Measurements from ENCODE around the gene CNOT4.
"Not testable (repeated sequence)": the region's sequence is repeated elsewhere in the genome, so short reads cannot be mapped to it uniquely, and the experiment has no call there.

Gene CNOT4

DNA sequence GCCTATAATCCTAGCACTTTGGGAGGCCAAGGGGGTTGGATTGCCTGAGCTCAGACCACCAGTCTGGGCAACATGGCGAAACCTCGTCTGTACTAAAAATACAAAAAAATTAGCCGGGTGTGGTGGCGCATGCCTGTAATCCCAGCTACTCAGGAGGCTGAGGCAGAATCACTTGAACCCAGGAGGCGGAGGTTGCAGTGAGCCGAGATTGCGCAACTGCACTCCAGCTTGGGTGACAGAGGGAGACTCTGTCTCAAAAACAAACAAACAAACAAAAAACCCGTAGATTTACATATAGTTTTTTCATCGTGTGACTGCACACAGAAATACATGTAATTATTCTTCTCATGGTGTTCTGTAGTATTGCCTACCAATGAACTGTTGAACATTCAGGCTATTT, 158.8 kb downstream of the CNOT4 start:
- not testable (repeated sequence) for H3K36me3 ChIP-seq (ENCODE audit: control insufficient read depth, insufficient read depth, low read length)

DNA sequence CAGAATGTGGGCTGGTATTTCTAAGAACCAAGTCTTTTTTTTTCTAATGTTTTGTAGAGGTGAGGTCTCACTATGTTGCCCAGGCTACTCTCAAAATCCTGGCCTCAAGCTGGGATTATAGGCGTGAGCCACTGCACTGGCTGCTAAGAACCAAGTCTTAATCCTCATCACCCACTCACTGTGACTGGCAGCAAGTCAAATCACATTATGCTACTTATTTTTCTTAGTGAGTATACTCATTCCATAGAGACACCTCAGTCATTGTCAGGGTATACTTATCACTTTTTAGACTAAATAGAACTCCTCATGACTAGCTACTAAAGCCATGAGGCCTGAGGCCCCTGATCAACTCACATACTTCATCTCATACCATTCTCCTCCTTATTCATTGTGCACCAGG, 160.2 kb downstream of the CNOT4 start:
- Histone ChIP-seq H3K9me3 (ENCODE audit: control insufficient read depth, insufficient read depth, low read length) (no peaks in the 10 kb centered on the region), H3K4me1 (ENCODE audit: control insufficient read depth, insufficient read depth, low read length) (no peaks in the 10 kb centered on the region), H3K9ac (ENCODE audit: low read depth, low read length) (no peak overlapping the region), H3K36me3 (ENCODE audit: control insufficient read depth, insufficient read depth, low read length) (no peaks in the 10 kb centered on the region), H3K27me3 (ENCODE audit: control insufficient read depth, insufficient read depth, low read length) (no peaks in the 10 kb centered on the region), H3K4me3 (ENCODE audit: low read depth, low read length) (no peak overlapping the region)

More for the DNA sequence above, 158.8 kb downstream of the CNOT4 start:
- H3K4me3 ChIP-seq (ENCODE audit: low read depth, low read length); H3K4me1 ChIP-seq (ENCODE audit: control insufficient read depth, insufficient read depth, low read length); H3K9me3 ChIP-seq (ENCODE audit: control insufficient read depth, insufficient read depth, low read length); H3K9ac ChIP-seq (ENCODE audit: low read depth, low read length); H3K27me3 ChIP-seq (ENCODE audit: control insufficient read depth, insufficient read depth, low read length): not testable (repeated sequence)

DNA sequence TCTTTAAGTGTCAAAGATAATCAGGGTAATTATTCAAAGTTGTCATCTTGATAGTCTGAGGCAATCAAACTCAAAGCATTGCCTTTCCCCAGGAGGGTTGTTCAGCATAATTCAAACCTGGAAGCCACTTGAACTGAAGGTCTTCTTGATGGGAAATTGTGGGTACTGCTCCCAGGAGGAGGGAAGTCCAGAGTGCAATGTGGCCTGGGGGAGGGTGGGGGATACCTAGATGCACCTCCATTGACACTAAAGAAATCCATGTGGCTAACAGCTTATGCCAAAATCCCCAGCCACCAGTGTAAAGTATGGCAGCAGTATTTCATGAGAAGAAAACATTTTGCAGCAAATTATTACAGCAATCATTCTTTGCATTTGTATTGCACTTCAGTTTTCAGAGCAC, 161.4 kb downstream of the CNOT4 start:
- no peaks in the 10 kb centered on the region for H3K9me3 ChIP-seq (ENCODE audit: control insufficient read depth, insufficient read depth, low read length)
- H3K27me3 ChIP-seq (ENCODE audit: control insufficient read depth, insufficient read depth, low read length): no peaks in the 10 kb centered on the region
- H3K36me3 ChIP-seq (ENCODE audit: control insufficient read depth, insufficient read depth, low read length): no peaks in the 10 kb centered on the region
- H3K4me3 ChIP-seq (ENCODE audit: low read depth, low read length): no peak overlapping the region
- H3K9ac ChIP-seq (ENCODE audit: low read depth, low read length): no peak overlapping the region
- H3K4me1 ChIP-seq (ENCODE audit: control insufficient read depth, insufficient read depth, low read length): no peaks in the 10 kb centered on the region

DNA sequence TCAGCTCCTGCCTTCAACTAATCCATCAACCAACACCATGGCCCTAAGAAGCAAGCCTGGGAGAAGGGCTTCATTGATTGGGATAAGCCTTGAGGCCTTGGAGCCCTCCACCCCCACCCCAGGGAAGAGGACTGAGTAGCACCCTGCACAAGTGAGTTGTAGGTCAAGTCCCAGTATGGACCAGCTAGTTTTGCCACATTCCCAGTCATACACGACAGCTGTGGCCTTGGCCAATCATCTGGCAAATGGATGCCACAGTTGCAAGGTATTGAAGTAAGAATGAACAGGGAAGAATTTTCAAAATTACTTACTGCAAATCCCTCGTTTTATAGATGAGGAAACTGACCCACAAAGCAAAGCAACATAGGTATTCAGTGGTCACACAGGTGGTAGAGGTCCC, 166.5 kb downstream of the CNOT4 start:
- H3K36me3 ChIP-seq (ENCODE audit: control insufficient read depth, insufficient read depth, low read length): no peaks in the 10 kb centered on the region
- no peak overlapping the region for H3K4me3 ChIP-seq (ENCODE audit: low read depth, low read length)
- H3K27me3 ChIP-seq (ENCODE audit: control insufficient read depth, insufficient read depth, low read length): no peaks in the 10 kb centered on the region
- no peaks in the 10 kb centered on the region for H3K9me3 ChIP-seq (ENCODE audit: control insufficient read depth, insufficient read depth, low read length)
- H3K9ac ChIP-seq (ENCODE audit: low read depth, low read length): no peak overlapping the region
- no peaks in the 10 kb centered on the region for H3K4me1 ChIP-seq (ENCODE audit: control insufficient read depth, insufficient read depth, low read length)

DNA sequence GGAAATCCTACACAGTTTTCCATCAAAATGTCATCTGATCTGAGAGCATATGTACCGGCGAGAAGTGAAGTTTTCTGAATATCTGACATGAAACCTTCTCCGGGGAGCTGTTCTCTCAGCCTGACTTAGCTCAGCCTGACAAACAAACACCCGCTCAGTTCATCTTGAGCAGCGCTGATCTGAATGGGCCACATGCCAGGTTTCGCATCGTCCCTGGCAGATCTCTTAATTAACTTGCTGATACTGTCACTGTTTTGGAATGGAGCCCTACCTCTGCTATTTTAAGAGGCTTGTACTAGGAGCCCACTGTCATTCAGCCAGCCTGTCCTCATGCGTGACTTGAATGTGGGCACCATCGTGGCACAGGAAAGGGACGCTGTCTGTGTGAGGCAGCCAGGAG, 167.0 kb downstream of the CNOT4 start:
- Histone ChIP-seq H3K4me1 (ENCODE audit: control insufficient read depth, insufficient read depth, low read length) (no peaks in the 10 kb centered on the region), H3K27me3 (ENCODE audit: control insufficient read depth, insufficient read depth, low read length) (no peaks in the 10 kb centered on the region), H3K4me3 (ENCODE audit: low read depth, low read length) (no peak overlapping the region), H3K36me3 (ENCODE audit: control insufficient read depth, insufficient read depth, low read length) (no peaks in the 10 kb centered on the region), H3K9ac (ENCODE audit: low read depth, low read length) (no peak overlapping the region), H3K9me3 (ENCODE audit: control insufficient read depth, insufficient read depth, low read length) (no peaks in the 10 kb centered on the region)

DNA sequence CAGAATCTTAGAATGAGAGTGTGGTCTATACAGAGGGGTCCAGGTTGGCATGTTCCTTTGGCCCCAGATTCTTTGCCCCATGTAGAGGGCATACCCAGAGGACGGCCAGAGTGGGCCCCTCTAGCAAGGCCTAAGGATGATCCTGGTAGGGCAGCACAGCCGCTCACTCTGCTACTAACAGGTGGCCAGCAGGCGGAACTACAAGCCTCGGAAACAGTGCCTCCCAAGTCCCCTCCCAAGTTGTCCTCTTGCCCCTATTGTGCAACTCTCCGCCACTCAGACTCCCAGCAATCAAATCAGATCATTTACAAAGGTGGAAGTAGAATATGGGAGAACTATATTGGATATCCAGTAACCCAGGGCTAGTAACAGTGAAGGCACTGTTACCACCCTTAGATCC, 168.9 kb downstream of the CNOT4 start:
- Histone ChIP-seq H3K27me3 (ENCODE audit: control insufficient read depth, insufficient read depth, low read length) (no peaks in the 10 kb centered on the region), H3K4me1 (ENCODE audit: control insufficient read depth, insufficient read depth, low read length) (no peaks in the 10 kb centered on the region), H3K36me3 (ENCODE audit: control insufficient read depth, insufficient read depth, low read length) (no peaks in the 10 kb centered on the region), H3K4me3 (ENCODE audit: low read depth, low read length) (no peak overlapping the region), H3K9ac (ENCODE audit: low read depth, low read length) (no peak overlapping the region), H3K9me3 (ENCODE audit: control insufficient read depth, insufficient read depth, low read length) (no peaks in the 10 kb centered on the region)

DNA sequence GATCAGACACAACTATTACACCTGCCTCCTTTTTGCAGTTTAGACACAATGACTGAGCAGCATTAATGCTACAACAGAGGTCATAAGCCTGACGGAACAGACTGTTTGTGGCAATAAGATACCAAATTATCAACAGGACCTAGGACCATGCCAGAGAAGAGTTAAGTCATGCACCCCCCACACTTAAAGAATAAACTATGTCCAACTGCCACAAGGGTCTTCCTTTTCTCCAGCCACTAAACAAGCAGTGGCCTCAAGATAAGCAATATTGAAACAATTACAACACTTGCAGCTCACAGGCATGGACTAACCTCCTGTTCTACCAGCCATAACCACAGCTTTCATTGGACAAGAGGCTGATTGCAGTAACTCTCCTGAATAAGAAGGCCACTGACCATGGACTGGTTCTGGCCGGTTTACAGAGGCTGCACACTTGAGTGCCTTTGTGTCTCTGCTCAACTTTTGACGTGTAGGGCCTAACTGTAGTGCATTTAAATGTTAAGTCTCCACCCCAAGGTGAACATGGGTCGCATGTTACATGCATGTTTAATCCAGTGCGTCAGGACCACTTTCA, 171.8 kb downstream of the CNOT4 start:
- H3K9me3 ChIP-seq (ENCODE audit: control insufficient read depth, insufficient read depth, low read length): no peaks in the 10 kb centered on the region
- H3K36me3 ChIP-seq (ENCODE audit: control insufficient read depth, insufficient read depth, low read length): no peaks in the 10 kb centered on the region
- no peaks in the 10 kb centered on the region for H3K27me3 ChIP-seq (ENCODE audit: control insufficient read depth, insufficient read depth, low read length)
- no peak overlapping the region for H3K9ac ChIP-seq (ENCODE audit: low read depth, low read length)
- peaks cover 4% of the 10 kb centered on the region for H3K4me1 ChIP-seq (ENCODE audit: control insufficient read depth, insufficient read depth, low read length)
- H3K4me3 ChIP-seq (ENCODE audit: low read depth, low read length): no peak overlapping the region

DNA sequence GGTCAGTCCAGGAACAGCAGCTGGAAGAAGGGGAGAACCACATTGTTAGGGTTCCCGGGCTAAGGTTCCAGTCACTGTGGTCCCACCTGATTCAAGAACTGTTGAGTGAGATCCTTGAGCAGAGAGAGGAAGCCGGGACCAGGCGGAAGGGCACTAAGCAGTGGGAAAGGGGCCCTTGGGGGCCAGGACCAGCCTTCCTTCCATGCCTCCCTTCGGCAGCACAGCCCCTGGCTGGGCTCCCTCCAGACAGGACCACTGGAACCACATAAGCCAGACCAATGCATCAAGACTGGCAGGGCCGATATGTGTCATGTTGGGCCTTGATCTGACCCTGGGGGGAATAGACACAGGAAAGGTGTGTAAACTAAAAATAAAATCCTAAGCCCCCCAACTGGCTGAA, 172.4 kb downstream of the CNOT4 start:
- no peaks in the 10 kb centered on the region for H3K9me3 ChIP-seq (ENCODE audit: control insufficient read depth, insufficient read depth, low read length)
- H3K4me3 ChIP-seq (ENCODE audit: low read depth, low read length): no peak overlapping the region
- H3K36me3 ChIP-seq (ENCODE audit: control insufficient read depth, insufficient read depth, low read length): no peaks in the 10 kb centered on the region
- no peaks in the 10 kb centered on the region for H3K27me3 ChIP-seq (ENCODE audit: control insufficient read depth, insufficient read depth, low read length)
- H3K9ac ChIP-seq (ENCODE audit: low read depth, low read length): no peak overlapping the region
- peaks cover 4% of the 10 kb centered on the region for H3K4me1 ChIP-seq (ENCODE audit: control insufficient read depth, insufficient read depth, low read length)

DNA sequence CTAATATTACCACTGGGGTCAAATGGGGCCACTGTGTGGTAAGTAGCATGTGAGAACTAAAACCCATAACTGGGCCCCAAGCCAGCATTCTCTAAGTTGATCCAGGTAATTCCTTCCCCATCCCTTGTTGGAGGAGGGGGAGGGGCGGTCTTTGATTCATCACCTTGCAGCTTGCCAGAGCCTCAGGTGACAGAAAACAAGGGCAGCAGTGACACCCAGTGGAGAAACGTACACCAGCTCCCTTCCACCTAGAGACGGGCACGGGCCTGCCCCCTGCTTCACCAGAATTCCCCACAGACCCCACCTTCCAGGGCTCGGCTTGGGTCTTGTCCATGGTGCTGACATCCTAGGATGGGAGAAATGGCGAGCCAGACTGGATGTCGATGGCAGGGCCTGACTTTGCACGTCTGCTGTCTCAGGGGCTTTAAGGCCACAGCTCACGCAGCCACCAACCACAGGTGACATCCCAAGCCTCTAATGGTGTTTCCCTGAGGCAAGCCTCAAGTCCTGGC, 174.2 kb downstream of the CNOT4 start:
- Histone ChIP-seq H3K4me1 (ENCODE audit: control insufficient read depth, insufficient read depth, low read length) (peaks cover 4% of the 10 kb centered on the region), H3K9me3 (ENCODE audit: control insufficient read depth, insufficient read depth, low read length) (no peaks in the 10 kb centered on the region), H3K36me3 (ENCODE audit: control insufficient read depth, insufficient read depth, low read length) (no peaks in the 10 kb centered on the region), H3K27me3 (ENCODE audit: control insufficient read depth, insufficient read depth, low read length) (no peaks in the 10 kb centered on the region), H3K9ac (ENCODE audit: low read depth, low read length) (no peak overlapping the region), H3K4me3 (ENCODE audit: low read depth, low read length) (peak overlapping the region; percentile 23)

DNA sequence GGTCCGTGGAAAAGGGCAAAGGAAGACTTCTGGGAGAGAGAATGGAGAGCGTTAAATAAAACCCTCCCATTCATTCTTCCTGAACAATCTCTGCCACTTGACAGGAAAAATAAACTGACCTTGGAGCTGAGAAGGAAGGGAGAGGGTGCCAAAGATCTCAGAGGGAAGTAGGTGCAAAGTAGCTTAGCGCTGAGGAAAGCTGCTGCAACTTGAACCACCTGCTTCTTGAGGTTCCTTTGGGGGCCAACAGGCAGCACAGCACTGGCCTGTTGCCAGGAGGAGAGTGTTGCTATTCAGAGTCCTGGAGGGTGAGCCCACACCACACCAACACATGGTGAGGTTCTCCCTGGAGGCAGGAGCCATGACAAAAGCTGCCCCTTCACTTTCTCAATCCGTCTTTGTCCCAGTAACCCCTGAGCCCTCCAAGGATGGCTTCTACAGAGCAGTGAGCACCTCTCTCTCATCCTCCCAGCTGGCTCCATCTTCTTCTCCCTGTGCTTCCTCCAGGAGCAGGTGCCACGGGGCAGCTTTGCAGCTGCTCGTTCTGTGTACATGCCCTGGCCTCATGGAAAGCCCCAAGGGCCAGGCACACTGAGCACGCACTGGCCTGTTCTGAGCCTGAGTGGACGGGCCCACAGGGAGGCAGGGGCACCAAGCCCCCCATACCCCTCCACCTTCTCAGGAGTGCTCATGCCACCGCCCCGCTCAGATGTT, 174.9 kb downstream of the CNOT4 start:
- Histone ChIP-seq H3K4me1 (ENCODE audit: control insufficient read depth, insufficient read depth, low read length) (peaks cover 4% of the 10 kb centered on the region), H3K9ac (ENCODE audit: low read depth, low read length) (no peak overlapping the region), H3K36me3 (ENCODE audit: control insufficient read depth, insufficient read depth, low read length) (no peaks in the 10 kb centered on the region), H3K9me3 (ENCODE audit: control insufficient read depth, insufficient read depth, low read length) (no peaks in the 10 kb centered on the region), H3K4me3 (ENCODE audit: low read depth, low read length) (peak overlapping the region; percentile 23), H3K27me3 (ENCODE audit: control insufficient read depth, insufficient read depth, low read length) (no peaks in the 10 kb centered on the region)

DNA sequence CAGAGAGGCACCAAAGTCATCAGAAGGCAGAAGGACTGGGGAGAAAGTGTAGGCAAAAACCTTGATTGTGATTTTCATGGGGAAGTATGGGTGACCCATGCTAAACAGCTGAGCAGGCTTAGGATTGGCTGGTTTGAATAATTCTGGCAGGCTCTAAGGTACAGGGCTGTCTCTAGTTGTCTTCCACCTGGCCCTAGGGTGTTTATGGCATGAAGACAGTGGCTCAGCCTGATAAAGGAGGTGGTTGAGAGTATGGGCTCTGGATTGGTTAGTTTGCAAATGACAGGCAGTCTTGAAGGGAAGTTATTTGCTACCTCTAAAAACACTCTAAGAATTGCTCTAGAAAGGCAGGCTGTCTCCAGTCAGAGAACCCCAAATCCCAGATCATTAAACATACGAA, 176.0 kb downstream of the CNOT4 start:
- Histone ChIP-seq H3K4me3 (ENCODE audit: low read depth, low read length) (no peak overlapping the region), H3K9me3 (ENCODE audit: control insufficient read depth, insufficient read depth, low read length) (no peaks in the 10 kb centered on the region), H3K4me1 (ENCODE audit: control insufficient read depth, insufficient read depth, low read length) (peaks cover 4% of the 10 kb centered on the region), H3K27me3 (ENCODE audit: control insufficient read depth, insufficient read depth, low read length) (no peaks in the 10 kb centered on the region), H3K9ac (ENCODE audit: low read depth, low read length) (no peak overlapping the region), H3K36me3 (ENCODE audit: control insufficient read depth, insufficient read depth, low read length) (no peaks in the 10 kb centered on the region)

DNA sequence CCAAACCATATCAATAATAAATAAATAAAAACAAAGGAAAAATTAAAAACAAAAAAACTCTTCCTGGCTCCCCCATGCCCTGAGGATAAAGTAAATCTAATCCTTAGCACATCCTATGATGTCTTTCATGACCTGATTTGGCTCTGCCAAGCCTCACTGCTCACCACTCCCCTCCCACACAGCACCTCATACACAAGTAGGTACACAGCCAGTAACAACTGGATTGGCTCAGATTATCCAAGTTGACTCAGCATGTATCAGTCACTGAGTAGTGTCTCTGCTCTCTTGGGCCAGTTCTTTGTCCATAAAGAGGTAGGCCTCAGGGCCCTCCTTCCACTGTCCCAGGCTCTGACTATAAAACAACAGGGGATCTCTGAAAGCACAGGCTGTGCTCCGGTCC, 176.7 kb downstream of the CNOT4 start:
- Histone ChIP-seq H3K4me1 (ENCODE audit: control insufficient read depth, insufficient read depth, low read length) (peaks cover 4% of the 10 kb centered on the region), H3K9me3 (ENCODE audit: control insufficient read depth, insufficient read depth, low read length) (no peaks in the 10 kb centered on the region), H3K4me3 (ENCODE audit: low read depth, low read length) (no peak overlapping the region), H3K36me3 (ENCODE audit: control insufficient read depth, insufficient read depth, low read length) (no peaks in the 10 kb centered on the region), H3K27me3 (ENCODE audit: control insufficient read depth, insufficient read depth, low read length) (no peaks in the 10 kb centered on the region), H3K9ac (ENCODE audit: low read depth, low read length) (no peak overlapping the region)

Measured in iPS-15b (cell line).